HS-5 (cell line): ENCODE data around the gene OR13D1.
"Not testable (repeated sequence)": the region's sequence is repeated elsewhere in the genome, so short reads cannot be mapped to it uniquely, and the experiment has no call there.

Source experiments
- DNase-seq: peaks from one replicate; pipeline ENCODE4 v3.0.0-alpha.2; 2012; ENCODE audit warnings: low read depth

OR13D1 gene, protein sequence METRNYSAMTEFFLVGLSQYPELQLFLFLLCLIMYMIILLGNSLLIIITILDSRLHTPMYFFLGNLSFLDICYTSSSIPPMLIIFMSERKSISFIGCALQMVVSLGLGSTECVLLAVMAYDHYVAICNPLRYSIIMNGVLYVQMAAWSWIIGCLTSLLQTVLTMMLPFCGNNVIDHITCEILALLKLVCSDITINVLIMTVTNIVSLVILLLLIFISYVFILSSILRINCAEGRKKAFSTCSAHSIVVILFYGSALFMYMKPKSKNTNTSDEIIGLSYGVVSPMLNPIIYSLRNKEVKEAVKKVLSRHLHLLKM

DNA sequence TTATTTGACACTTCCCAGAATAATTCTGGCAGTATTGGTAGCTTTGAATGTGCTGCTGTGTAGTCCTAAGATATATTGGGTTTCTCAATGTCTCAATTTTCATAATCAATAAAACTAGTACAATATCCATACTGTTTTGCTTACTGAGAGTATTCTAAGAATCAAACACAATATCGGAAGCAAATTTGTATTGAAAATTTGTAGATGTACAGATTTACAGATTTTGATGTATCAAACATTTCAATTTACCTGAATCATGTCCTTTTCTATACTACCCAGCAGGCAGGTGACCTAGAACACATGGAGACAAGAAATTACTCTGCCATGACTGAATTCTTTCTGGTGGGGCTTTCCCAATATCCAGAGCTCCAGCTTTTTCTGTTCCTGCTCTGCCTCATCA is at the start of gene OR13D1:
Gene OR13D1 (plus strand): TSS at position 301 of the 400 bp plus-strand sequence. CDS start 0 bp downstream, at position 301.
- no peak for DNase-seq

DNA sequence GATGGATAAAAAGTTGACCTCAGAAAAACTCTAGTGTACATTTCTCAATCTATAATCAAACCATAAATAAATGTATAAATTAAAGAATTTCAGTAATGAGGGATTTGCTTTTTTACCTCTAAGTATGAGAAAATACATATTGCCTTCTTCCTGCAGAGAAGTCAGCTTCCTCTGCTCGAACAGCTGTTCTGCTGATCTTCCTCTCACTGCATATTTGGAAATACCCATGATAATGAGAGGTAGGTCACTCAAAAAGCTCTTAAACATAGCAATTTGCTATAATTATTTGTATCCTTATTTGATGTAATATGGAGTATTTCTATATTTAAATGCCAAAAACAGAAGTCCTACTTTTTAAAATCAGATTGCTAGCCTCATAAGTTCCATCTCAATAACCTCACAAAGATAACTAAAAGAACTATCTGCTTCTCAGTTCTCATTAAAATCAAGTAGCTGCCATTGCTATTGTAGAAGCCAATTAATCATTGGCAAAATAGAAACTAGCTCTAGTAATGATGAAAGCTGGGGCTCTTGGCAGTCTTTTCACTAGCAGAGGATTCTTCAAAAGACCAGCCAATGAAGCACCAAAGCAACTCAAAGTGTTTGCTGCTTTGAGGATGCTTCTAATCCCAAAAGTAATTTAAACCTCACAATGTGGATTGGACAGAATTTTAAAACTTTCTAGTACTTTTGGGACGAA is 35.7 kb upstream of the OR13D1 start:
- no peak for DNase-seq

DNA sequence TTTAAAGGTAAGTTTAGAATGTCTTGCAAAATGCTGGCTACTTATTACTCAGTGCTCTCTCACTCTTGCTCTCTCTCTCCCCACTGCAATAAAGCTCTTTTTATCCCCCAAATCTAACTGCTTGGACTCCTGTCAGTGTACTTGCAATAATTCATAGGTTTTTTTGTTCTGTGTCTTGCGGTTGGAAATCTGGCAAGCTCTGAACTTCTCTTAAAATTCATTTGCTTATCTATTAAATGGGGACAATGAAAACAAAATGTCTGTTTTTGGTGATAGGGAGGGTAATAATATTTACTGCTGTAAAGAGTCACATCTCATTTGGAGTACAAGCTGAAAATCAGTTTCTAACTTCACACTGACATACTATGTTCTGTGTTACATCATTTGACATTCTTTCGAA is 18.7 kb upstream of the OR13D1 start:
- DNase-seq = no peak

DNA sequence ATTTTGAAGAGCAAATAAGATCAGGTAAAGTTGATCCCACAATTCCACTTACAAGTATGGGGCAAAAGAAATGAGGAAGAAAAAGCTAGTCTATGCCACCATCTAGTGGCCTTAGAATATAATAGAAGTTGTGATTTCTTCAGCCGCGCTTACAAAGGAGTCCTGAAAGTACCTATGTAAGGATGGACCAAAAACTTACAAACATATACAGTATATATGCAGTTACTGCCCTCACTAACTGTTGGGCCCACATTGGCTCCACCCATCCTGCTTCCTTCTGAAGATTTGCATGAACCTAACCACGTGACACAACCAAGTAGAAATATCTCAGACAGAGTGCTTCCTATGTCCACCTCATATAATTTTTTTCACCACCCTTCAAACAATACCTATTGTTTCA is 11.7 kb upstream of the OR13D1 start:
- DNase-seq = peak; percentile 34

DNA sequence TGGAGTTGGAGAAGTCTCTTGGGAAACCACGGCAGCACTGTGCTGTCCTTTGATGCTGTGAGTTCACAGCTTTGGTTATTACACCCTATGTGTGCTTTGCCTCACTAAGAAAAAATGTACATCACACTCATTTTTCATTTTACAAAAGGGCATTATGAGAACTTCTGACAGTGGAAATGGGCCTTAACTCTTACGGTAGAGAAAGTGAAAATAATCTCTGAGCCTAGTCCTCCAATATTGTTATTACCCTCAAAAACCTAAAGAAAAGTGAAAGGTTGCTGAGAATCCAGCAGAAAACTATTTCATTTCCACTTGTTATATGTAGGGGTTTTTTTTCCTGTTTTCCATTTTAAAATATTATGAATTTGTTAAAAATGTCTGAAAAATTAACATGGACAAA is 8.2 kb upstream of the OR13D1 start:
- no peak for DNase-seq

DNA sequence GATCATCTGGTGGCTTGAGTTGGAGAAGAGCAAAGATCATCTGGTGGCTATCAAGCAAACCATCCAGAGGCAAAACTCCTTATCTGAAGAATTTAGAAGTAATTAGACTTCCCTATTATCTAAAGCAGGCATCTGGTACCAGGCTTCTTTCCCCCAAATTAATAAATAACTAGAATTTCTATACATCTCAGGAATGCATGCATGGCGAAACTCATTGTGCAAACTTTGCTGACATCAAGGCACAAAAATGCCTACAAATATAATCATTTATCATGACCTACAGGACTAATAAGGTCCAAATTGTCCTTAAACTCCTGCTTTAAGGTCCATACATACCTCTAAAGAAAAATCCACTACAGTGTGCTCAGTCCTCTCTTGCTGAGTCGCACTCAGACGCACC is 6.0 kb downstream of the OR13D1 start:
- no peak for DNase-seq

DNA sequence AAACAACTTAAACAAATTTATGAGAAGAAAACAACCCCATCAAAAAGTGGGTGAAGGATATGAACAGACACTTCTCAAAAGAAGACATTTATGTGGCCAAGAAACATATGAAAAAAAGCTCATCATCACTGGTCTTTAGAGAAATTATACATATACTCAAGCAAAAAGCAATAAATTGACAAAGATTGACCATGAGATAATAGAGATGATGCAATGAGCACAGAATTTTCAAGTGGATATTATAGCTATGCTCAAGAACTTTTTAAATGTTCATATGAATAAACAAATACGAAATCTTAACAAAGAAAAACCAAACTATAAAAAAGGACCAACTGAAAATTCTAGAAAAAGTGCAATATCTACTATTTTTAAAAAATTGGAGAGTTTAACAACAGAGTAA is 14.4 kb downstream of the OR13D1 start:
- not testable (repeated sequence) for DNase-seq

DNA sequence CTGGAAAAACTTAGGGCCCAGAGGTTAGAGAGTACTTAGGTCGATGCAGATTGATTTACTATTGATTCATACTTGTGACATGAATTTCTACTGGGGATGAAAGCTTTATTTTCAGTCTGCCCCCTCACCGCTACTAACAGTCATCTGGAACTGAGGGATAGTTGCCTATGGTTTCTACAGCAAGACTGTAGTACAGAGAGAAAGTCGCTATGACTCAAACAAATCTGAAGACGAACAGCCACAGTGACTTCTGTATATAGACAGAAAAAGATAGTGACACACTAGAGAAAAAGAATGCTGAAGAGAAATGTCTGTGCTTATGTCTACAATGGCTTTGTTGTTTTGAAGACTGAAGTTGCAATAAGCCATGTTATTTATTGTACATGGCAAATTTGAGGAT is 17.3 kb downstream of the OR13D1 start:
- no peak for DNase-seq

DNA sequence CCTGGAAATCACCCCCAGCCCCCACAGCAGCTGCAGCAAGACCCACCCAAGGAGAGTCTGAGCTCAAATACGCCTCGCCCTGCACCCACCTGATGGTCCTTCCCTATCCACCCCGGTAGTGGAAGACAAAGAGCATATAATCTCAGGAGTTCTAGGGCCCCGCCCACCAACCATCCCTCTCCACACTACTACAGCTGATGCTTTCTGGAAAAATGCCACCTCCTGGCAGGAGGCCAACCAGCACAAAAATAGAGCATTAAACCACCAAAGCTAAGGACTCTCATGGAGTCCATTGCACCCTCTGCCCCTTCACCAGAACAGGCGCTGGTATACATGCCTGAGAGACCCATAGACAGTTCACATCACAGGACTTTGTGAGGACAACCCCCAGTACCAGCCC is 30.7 kb downstream of the OR13D1 start:
- DNase-seq = no peak

DNA sequence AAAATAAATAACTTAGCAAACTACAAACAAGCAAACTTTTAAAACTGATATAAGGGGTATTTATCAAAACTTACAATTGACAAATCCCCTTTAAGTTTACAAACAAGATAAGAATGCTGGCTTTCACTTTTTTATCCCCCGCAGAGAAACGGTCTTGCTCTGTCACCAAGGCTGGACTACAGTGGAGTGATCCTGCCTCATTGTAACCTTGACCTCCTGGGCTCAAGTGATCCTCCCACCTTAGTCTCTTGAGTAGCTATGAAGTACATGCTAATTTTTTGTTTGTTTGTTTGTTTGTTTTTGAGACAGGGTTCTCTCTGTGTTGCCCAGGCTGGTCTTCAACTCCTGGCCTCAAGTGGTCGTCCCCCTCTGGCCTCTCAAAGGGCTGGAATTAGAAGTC is 44.1 kb downstream of the OR13D1 start:
- no peak for DNase-seq

DNA sequence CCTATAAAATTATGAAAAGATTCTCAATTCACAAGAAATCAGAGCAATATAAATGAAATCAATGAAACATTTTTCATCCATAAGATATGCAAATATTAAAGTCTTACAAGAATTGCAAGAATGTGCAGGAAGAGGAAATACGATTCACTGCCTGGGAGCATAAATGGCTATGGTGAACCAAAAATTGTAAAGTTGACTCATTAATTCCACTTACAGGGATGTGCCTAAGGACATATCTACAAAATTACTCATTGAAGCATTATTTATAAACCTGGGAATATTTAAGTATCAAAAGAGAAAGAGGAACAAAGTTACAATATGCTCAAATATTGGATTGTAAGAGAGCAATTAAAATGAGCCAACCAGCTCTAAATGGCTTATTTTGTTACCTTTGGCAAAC is 46.3 kb downstream of the OR13D1 start:
- peak; percentile 59 for DNase-seq

DNA sequence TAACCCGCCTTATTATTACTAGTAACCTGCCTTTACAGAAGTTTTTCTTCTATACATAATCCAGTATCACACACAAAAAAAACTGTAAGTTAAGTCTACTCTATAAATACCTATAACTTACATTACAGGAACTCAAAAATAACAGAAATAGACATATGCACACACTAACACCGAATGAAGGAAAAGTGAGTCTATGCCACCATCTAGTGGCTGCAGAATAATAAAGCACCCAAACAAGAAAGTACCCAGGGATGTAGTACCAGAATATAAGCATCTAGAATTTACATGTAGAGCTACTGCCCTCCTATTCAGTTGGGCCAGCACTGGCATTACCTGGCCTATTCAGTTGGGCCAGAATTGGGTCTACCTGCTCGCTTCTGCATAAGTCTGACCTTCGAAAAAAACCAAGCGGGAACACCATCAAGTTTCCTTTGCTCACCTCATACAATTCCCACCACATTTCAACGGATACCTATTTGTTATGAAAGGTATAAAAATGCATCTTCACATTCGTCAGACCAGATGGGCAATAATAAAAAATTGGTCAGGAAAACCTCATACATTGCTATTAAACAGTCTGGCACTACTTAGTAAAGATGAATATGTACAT is 49.2 kb downstream of the OR13D1 start:
- peak; percentile 50 for DNase-seq
